RWPE2 (cell line): ENCODE results near the gene C2CD2.

Source experiments
- ATAC-seq: fragments of 200-7000 bp; cut with Tn5 transposase; 3 replicates; pipeline ENCODE4 v1.9.1; 2021; ENCODE audit warnings: low read depth
- DNase-seq: peaks from one replicate; pipeline ENCODE4 v3.0.0-alpha.2; 2020; ENCODE audit warnings: low spot score
- H3K27ac ChIP-seq: fragments of 450-650 bp; 2 replicates; pipeline ENCODE4 v1.5.1; 2017; ENCODE audit warnings: mild to moderate bottlenecking; ENCODE audit not compliant: poor library complexity, severe bottlenecking
- H3K27me3 ChIP-seq: fragments of 250-450 bp; sonication (Bioruptor Pico); 2 replicates; pipeline ENCODE4 v1.5.1; 2021; ENCODE audit warnings: mild to moderate bottlenecking, moderate library complexity; ENCODE audit not compliant: insufficient read depth, poor library complexity, severe bottlenecking
- H3K36me3 ChIP-seq: fragments of 250-450 bp; sonication (Bioruptor Pico); 2 replicates; pipeline ENCODE4 v1.5.1; 2020; ENCODE audit warnings: low read depth, mild to moderate bottlenecking, moderate library complexity
- H3K4me1 ChIP-seq: fragments of 250-450 bp; sonication (Bioruptor Pico); 2 replicates; pipeline ENCODE4 v1.5.1; 2021; ENCODE audit warnings: mild to moderate bottlenecking, moderate library complexity; ENCODE audit not compliant: insufficient read depth, poor library complexity, severe bottlenecking
- H3K4me3 ChIP-seq: fragments of 250-450 bp; sonication (Bioruptor Pico); 2 replicates; pipeline ENCODE4 v1.5.1; 2021; ENCODE audit warnings: mild to moderate bottlenecking, moderate library complexity; ENCODE audit not compliant: severe bottlenecking
- H3K9me3 ChIP-seq: fragments of 250-450 bp; sonication (Bioruptor Pico); 2 replicates; pipeline ENCODE4 v1.5.1; 2021; ENCODE audit warnings: mild to moderate bottlenecking, moderate library complexity; ENCODE audit not compliant: severe bottlenecking
- CTCF ChIP-seq: fragments of 450-650 bp; IDR thresholded peaks from one replicate; pipeline ENCODE4 v1.5.1; 2017; ENCODE audit warnings: mild to moderate bottlenecking, moderate library complexity; ENCODE audit not compliant: poor library complexity, severe bottlenecking

C2CD2 gene

DNA sequence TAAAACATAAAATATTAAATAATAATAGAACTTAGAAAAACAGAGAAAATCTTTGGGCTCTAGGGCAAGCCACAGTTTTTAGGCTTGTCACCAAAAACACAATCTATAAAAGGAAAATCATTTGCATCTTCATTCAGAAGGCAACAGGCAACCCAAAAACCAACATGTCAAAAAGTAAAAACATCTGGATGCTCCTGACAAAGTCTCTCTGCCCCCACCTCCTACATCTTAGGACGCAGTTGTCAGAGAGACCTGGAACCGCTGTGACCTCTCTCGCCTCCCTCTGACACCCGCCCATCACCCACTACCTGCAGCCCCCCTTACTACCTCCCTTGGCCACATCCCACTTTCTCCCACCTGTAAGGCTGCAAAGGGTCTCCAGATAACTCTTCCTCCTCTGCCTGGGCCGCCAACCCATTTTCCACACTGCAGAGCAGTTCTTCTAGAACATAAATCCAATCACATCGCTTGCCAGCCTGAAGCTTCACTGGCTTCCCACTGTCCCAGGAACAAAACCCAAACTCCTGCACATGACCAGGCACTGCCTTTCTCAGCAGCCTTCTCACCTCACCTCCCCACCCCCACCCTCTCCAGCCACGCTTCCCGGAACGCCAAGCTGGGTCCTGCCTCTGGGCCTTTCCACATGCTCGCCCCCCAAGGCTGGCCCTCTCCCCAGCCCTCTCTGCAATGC lies 89.4 kb downstream of the C2CD2 start:
- Histone ChIP-seq H3K9me3 (no peaks in the 10 kb centered on the region), H3K36me3 (peaks cover 16% of the 10 kb centered on the region), H3K4me3 (no peak overlapping the region), H3K27ac (no peak overlapping the region), H3K4me1 (peaks cover 4% of the 10 kb centered on the region), H3K27me3 (no peaks in the 10 kb centered on the region)
- DNase-seq (no peak), ATAC-seq (no peak)
- TF ChIP-seq CTCF = no peak

DNA sequence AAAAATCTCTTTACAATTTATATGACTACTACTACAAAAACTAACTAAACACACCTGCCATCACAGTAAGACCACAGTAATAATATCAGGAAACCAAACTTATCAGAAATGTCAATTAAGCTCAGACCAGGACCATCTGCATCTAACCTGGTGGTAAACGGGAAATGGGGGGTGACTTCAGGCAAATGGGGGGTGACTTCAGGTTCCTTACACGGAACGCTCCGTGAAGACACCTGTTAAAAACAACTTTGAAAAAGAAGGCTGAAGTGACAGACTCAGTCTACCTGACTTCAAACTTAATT lies 90.4 kb downstream of the C2CD2 start:
- peak overlapping the region; percentile 3 for H3K27ac ChIP-seq
- ATAC-seq (no peak), DNase-seq (no peak)
- peaks cover 26% of the 10 kb centered on the region for H3K36me3 ChIP-seq
- peaks cover 4% of the 10 kb centered on the region for H3K4me1 ChIP-seq
- H3K27me3 ChIP-seq = no peaks in the 10 kb centered on the region
- H3K9me3 ChIP-seq = no peaks in the 10 kb centered on the region
- no peak for TF ChIP-seq CTCF
- H3K4me3 ChIP-seq = no peak overlapping the region

- DNase-seq (no peak), ATAC-seq (no peak)
- H3K36me3 ChIP-seq = peaks cover 35% of the 10 kb centered on the region
- H3K9me3 ChIP-seq = no peaks in the 10 kb centered on the region
- no peaks in the 10 kb centered on the region for H3K27me3 ChIP-seq
- peaks cover 4% of the 10 kb centered on the region for H3K4me1 ChIP-seq
- TF ChIP-seq CTCF = no peak
- H3K27ac ChIP-seq = no peak overlapping the region
- no peak overlapping the region for H3K4me3 ChIP-seq
Measured at GRCh38 chr21:41861987-41862386, 91.8 kb downstream of the C2CD2 start.

- H3K36me3 ChIP-seq = peaks cover 42% of the 10 kb centered on the region
- TF ChIP-seq CTCF = no peak
- DNase-seq (no peak), ATAC-seq (no peak)
- no peaks in the 10 kb centered on the region for H3K9me3 ChIP-seq
- no peak overlapping the region for H3K27ac ChIP-seq
- H3K27me3 ChIP-seq = no peaks in the 10 kb centered on the region
- peaks cover 4% of the 10 kb centered on the region for H3K4me1 ChIP-seq
- H3K4me3 ChIP-seq = no peak overlapping the region
Measured at GRCh38 chr21:41861255-41861654, 92.6 kb downstream of the C2CD2 start.

- no peak for ATAC-seq
- Histone ChIP-seq H3K36me3 (peaks cover 54% of the 10 kb centered on the region), H3K4me3 (no peak overlapping the region), H3K9me3 (no peaks in the 10 kb centered on the region), H3K27me3 (no peaks in the 10 kb centered on the region), H3K4me1 (peaks cover 4% of the 10 kb centered on the region), H3K27ac (no peak overlapping the region)
- no peak for DNase-seq
- TF ChIP-seq CTCF = no peak
Measured at GRCh38 chr21:41859297-41859980, 94.4 kb downstream of the C2CD2 start.
